H1 (cell line): Measurements from ENCODE around the gene TMEM221. TPM values are rescaled to one million over a fixed set of nuclear protein-coding genes. Genes with fewer than 3 reads are reported as not detected.

Source experiments
- CTCF ChIA-PET: fragments of 300-600 bp; sonication (Branson Sonifier 250); formaldehyde crosslinking; loops from one replicate; lab custom pipeline; 2021; ENCODE audit not compliant: partially characterized antibody; lab: Charles Lee
- POLR2A ChIA-PET: fragments of 300-600 bp; sonication (Branson Sonifier 250); formaldehyde crosslinking; loops from one replicate; lab custom pipeline; 2021; ENCODE audit warnings: inconsistent platforms; ENCODE audit not compliant: partially characterized antibody; lab: Charles Lee
- DNase-seq, 2 experiments: peaks; one replicate each; pipeline versions ENCODE4 v3.0.0 to v3.0.0-alpha.2; 2010 to 2022; ENCODE audit warnings: low spot score in 2 of 2, low read depth in 1 of 2, mixed read lengths in 1 of 2
- FAIRE-seq: peaks from 2 replicates; lab custom pipeline; 2011; peaks lifted over from hg19 to GRCh38; lab: Jason Lieb, UNC
- H2AFZ ChIP-seq: 2 replicates; pipeline ENCODE4 v1.8.1; 2012; ENCODE audit warnings: low read length, inconsistent platforms
- H2AK5ac ChIP-seq: 2 replicates; pipeline ENCODE4 v1.6.1; 2013; ENCODE audit warnings: low read depth, low read length
- H2BK120ac ChIP-seq: replicated peaks from 2 replicates; pipeline ENCODE3; 2013; ENCODE audit warnings: low read depth, low read length, inconsistent platforms
- H2BK12ac ChIP-seq: 2 replicates; pipeline ENCODE4 v1.6.1; 2013; ENCODE audit warnings: low read depth, low read length
- H2BK15ac ChIP-seq: 2 replicates; pipeline ENCODE4 v1.6.1; 2013; ENCODE audit warnings: low read length
- H2BK20ac ChIP-seq: 2 replicates; pipeline ENCODE4 v1.6.1; 2013; ENCODE audit warnings: low read length
- H2BK5ac ChIP-seq: 2 replicates; pipeline ENCODE4 v1.6.1; 2013; ENCODE audit warnings: low read depth, low read length
- H3K14ac ChIP-seq: 2 replicates; pipeline ENCODE4 v1.6.1; 2013; ENCODE audit warnings: inconsistent platforms; ENCODE audit not compliant: insufficient read length
- H3K18ac ChIP-seq: 2 replicates; pipeline ENCODE4 v1.6.1; 2013; ENCODE audit warnings: low read length; ENCODE audit errors: extremely low read depth
- H3K23ac ChIP-seq: 2 replicates; pipeline ENCODE4 v1.6.1; 2013; ENCODE audit warnings: inconsistent platforms; ENCODE audit not compliant: insufficient read length
- H3K23me2 ChIP-seq: 2 replicates; pipeline ENCODE4 v1.6.1; 2013; ENCODE audit warnings: low read depth, low read length
- H3K27ac ChIP-seq: 2 replicates; pipeline ENCODE4 v1.6.1; 2011; ENCODE audit warnings: low read depth, low read length, inconsistent platforms
- H3K27me3 ChIP-seq, 4 experiments: replicated peaks in 1 of 4; 1 replicate in 1 of 4; 2 replicates in 3 of 4; pipeline versions ENCODE4 v1.6.1 to v1.8.1; 2011 to 2013; ENCODE audit warnings: low read length in 3 of 4, mild to moderate bottlenecking in 3 of 4, inconsistent platforms in 2 of 4, mixed read lengths in 2 of 4, moderate library complexity in 1 of 4; ENCODE audit not compliant: control insufficient read depth in 3 of 4, insufficient read depth in 3 of 4; ENCODE audit errors: extremely low read depth in 1 of 4
- H3K36me3 ChIP-seq, 4 experiments: 2 replicates each; pipeline versions ENCODE4 v1.6.1 to v1.8.1; 2011 to 2013; ENCODE audit warnings: mild to moderate bottlenecking in 4 of 4, low read length in 3 of 4, moderate library complexity in 2 of 4, control low read depth in 1 of 4, inconsistent platforms in 1 of 4; ENCODE audit not compliant: insufficient read depth in 4 of 4, control insufficient read depth in 2 of 4
- H3K4ac ChIP-seq: replicated peaks from 2 replicates; pipeline ENCODE3; 2013; ENCODE audit warnings: low read length, low read depth, mixed read lengths, inconsistent platforms; ENCODE audit not compliant: insufficient read length
- H3K4me1 ChIP-seq, 4 experiments: replicated peaks in 1 of 4; 1 replicate in 1 of 4; 2 replicates in 3 of 4; pipeline versions ENCODE4 v1.6.1 to v1.8.1; 2011 to 2013; ENCODE audit warnings: low read length in 3 of 4, inconsistent platforms in 2 of 4, mixed read lengths in 1 of 4; ENCODE audit not compliant: insufficient read depth in 4 of 4, control insufficient read depth in 3 of 4
- H3K4me2 ChIP-seq, 2 experiments: 2 replicates each; pipeline versions ENCODE4 v1.6.1 to v1.8.1; 2011 to 2013; ENCODE audit warnings: low read depth in 2 of 2, low read length in 2 of 2, control low read depth in 1 of 2, inconsistent platforms in 1 of 2, mild to moderate bottlenecking in 1 of 2; ENCODE audit not compliant: insufficient read depth in 1 of 2
- H3K4me3 ChIP-seq, 4 experiments: fragments of 200-600, 300-600 bp in 1 of 4; sonication (generic), shearing (Covaris generic), sonication (Bioruptor Twin) in 1 of 4; 2 replicates each; pipeline versions ENCODE4 v1.5.1 to v1.8.1; 2011 to 2016; ENCODE audit warnings: low read length in 4 of 4, low read depth in 3 of 4, control low read depth in 2 of 4, inconsistent platforms in 2 of 4, mild to moderate bottlenecking in 2 of 4, mixed read lengths in 1 of 4, moderate library complexity in 1 of 4; ENCODE audit not compliant: insufficient read depth in 2 of 4; ENCODE audit errors: extremely low read depth in 1 of 4
- H3K56ac ChIP-seq: replicated peaks from 2 replicates; pipeline ENCODE3; 2013; ENCODE audit warnings: low read depth, mild to moderate bottlenecking, mixed read lengths, low read length, inconsistent platforms; ENCODE audit not compliant: insufficient read length
- H3K79me1 ChIP-seq: 2 replicates; pipeline ENCODE4 v1.6.1; 2013; ENCODE audit warnings: low read depth, low read length, control low read depth
- H3K79me2 ChIP-seq, 2 experiments: 2 replicates each; pipeline versions ENCODE4 v1.6.1 to v1.8.1; 2012 to 2013; ENCODE audit warnings: low read length in 2 of 2, mild to moderate bottlenecking in 2 of 2, inconsistent platforms in 1 of 2; ENCODE audit not compliant: insufficient read depth in 2 of 2, control insufficient read depth in 1 of 2
- H3K9ac ChIP-seq, 4 experiments: replicated peaks in 1 of 4; 1 replicate in 1 of 4; 2 replicates in 3 of 4; pipeline versions ENCODE4 v1.6.1 to v1.8.1; 2011 to 2013; ENCODE audit warnings: low read depth in 3 of 4, low read length in 3 of 4, control low read depth in 2 of 4, mild to moderate bottlenecking in 2 of 4, moderate library complexity in 2 of 4, inconsistent platforms in 1 of 4; ENCODE audit errors: extremely low read depth in 1 of 4
- H3K9me3 ChIP-seq, 2 experiments: 2 replicates each; pipeline versions ENCODE4 v1.6.1 to v1.8.1; 2012 to 2013; ENCODE audit warnings: mild to moderate bottlenecking in 2 of 2, moderate library complexity in 2 of 2, control low read depth in 1 of 2, inconsistent platforms in 1 of 2, low read depth in 1 of 2, low read length in 1 of 2, mixed read lengths in 1 of 2; ENCODE audit not compliant: insufficient read depth in 2 of 2
- H4K20me1 ChIP-seq, 2 experiments: replicated peaks in 1 of 2; 2 replicates each; pipeline versions ENCODE3 to v1.8.1; 2011 to 2013; ENCODE audit warnings: inconsistent platforms in 2 of 2, low read length in 2 of 2, mild to moderate bottlenecking in 1 of 2; ENCODE audit not compliant: insufficient read depth in 2 of 2, control insufficient read depth in 1 of 2
- H4K5ac ChIP-seq: 2 replicates; pipeline ENCODE4 v1.6.1; 2013; ENCODE audit warnings: low read length, low read depth, mixed read lengths, inconsistent platforms; ENCODE audit not compliant: insufficient read length
- H4K8ac ChIP-seq: 2 replicates; pipeline ENCODE4 v1.8.0; 2013; ENCODE audit warnings: mild to moderate bottlenecking, moderate library complexity, low read length, inconsistent platforms; ENCODE audit not compliant: insufficient read depth; ENCODE audit errors: extremely low read depth
- H4K91ac ChIP-seq: replicated peaks from 2 replicates; pipeline ENCODE3; 2013; ENCODE audit warnings: low read length, mixed read lengths, inconsistent platforms; ENCODE audit not compliant: insufficient read length
- HDAC6 ChIP-seq: IDR thresholded peaks from one replicate; pipeline ENCODE4 v1.7.1; 2012; ENCODE audit warnings: low read depth, mild to moderate bottlenecking, inconsistent platforms, low read length, moderate library complexity
- RAD21 ChIP-seq, 2 experiments: IDR thresholded peaks in 1 of 2; conservative IDR thresholded peaks in 1 of 2; 2 replicates each; pipeline ENCODE4 v1.6.1; 2011; ENCODE audit warnings: low read depth in 2 of 2, low read length in 2 of 2, improper control_type of control experiment in 1 of 2, inconsistent platforms in 1 of 2, mild to moderate bottlenecking in 1 of 2, moderate library complexity in 1 of 2
- SP2 ChIP-seq: IDR thresholded peaks from 2 replicates; pipeline ENCODE4 v1.6.1; 2012; ENCODE audit warnings: mild to moderate bottlenecking, low read length, inconsistent platforms
- SRF ChIP-seq: IDR thresholded peaks from 2 replicates; pipeline ENCODE4 v1.6.1; 2011; ENCODE audit warnings: mild to moderate bottlenecking, low read depth, low read length, moderate library complexity
- TBP ChIP-seq: IDR thresholded peaks from 2 replicates; pipeline ENCODE4 v1.6.1; 2011; ENCODE audit warnings: low read depth, low read length, improper control_type of control experiment
- WGBS, 2 experiments: shearing (Covaris generic) in 1 of 2; methylation state at CpG; one replicate each; pipeline versions ENCODE4 v1.1.6 to v1.1.7; 2013 to 2015; ENCODE audit warnings: low lambda C conversion rate in 2 of 2, mixed read lengths in 2 of 2, inconsistent platforms in 1 of 2, low coverage in 1 of 2, missing lambda C conversion rate in 1 of 2; ENCODE audit not compliant: insufficient replicate concordance in 2 of 2, insufficient coverage in 1 of 2, insufficient read length in 1 of 2; ENCODE audit errors: extremely low coverage in 1 of 2, missing lambda C conversion rate in 1 of 2; 5-methylcytosine and 5-hydroxymethylcytosine counted together
- long read RNA-seq, 2 experiments: library from RNA in 1 of 2; library from capped mRNA in 1 of 2; stranded (forward); transcript quantifications; one replicate each; pipeline ENCODE4 v2.0.0, GENCODE V29; 2021; ENCODE audit warnings: inconsistent platforms in 1 of 2
- polyA minus RNA-seq, 3 experiments: library from RNA; depleted of rRNA, polyadenylated mRNA; stranded (reverse); fragments of >200 nt; gene quantifications; 1 replicate in 2 of 3; 2 replicates in 1 of 3; pipeline ENCODE4 v1.2.3, GENCODE V29; 2011
- polyA plus RNA-seq, 7 experiments: library from polyadenylated mRNA; depleted of rRNA in 3 of 7; stranded (reverse) in 5 of 7; unstranded in 2 of 7; fragments of >200 nt in 5 of 7; fragments of 200-250 nt in 2 of 7; gene quantifications; 1 replicate in 5 of 7; 2 replicates in 1 of 7; 4 replicates in 1 of 7; pipeline versions ENCODE4 v1.2.1 to v1.2.3, GENCODE V29; 2011 to 2013; ENCODE audit warnings: missing spikeins in 2 of 7, mixed read lengths in 2 of 7
- total RNA-seq: library from RNA; stranded (reverse); fragmentation: NEBNext Ultra II Directional; extraction: Animal tissue kit (Norgen Biotek cat#: 25700); gene quantifications from 2 replicates; pipeline ENCODE4 v1.2.1, GENCODE V29; 2021
- TF ChIP-seq, protein P1 (sequence below), 3 experiments: IDR thresholded peaks; 1 replicate in 2 of 3; 2 replicates in 1 of 3; pipeline versions ENCODE4 v1.5.1 to v1.6.1; 2011; ENCODE audit warnings: low read length in 3 of 3, mild to moderate bottlenecking in 3 of 3, inconsistent platforms in 2 of 3, low read depth in 1 of 3, moderate library complexity in 1 of 3; ENCODE audit not compliant: insufficient read depth in 1 of 3; ENCODE audit errors: control extremely low read depth in 1 of 3

The TMEM221 gene
- total RNA-seq (1.4 and 1.6 TPM in 2 replicates), polyA plus RNA-seq (2011; rRNA removed) (2.0 and 2.9 TPM in 2 replicates), polyA minus RNA-seq (2011; rRNA and poly(A)+ RNA removed) (0.50 and 0.63 TPM in 2 replicates)
- 1.7 TPM for polyA plus RNA-seq (2011; cell fraction: cytosol; rRNA removed)
- polyA plus RNA-seq (2011; cell fraction: nucleus; rRNA removed), result 1.9 TPM
- polyA plus RNA-seq (2012, experiment 1 of 2), result 2.0 to 3.1 TPM (median 2.4 TPM) in 4 replicates
- 3.4 TPM for polyA plus RNA-seq (2012, experiment 2 of 2)
- 2.8 TPM for polyA plus RNA-seq (2013, experiment 1 of 2)
- polyA plus RNA-seq (2013, experiment 2 of 2), result 2.6 TPM
- 0.88 TPM for polyA minus RNA-seq (2011; cell fraction: cytosol; rRNA and poly(A)+ RNA removed)
- not detected for polyA minus RNA-seq (2011; cell fraction: nucleus; rRNA and poly(A)+ RNA removed)
- long read RNA-seq, experiment 1, result 0 reads
- long read RNA-seq, experiment 2, result 0 reads

DNA sequence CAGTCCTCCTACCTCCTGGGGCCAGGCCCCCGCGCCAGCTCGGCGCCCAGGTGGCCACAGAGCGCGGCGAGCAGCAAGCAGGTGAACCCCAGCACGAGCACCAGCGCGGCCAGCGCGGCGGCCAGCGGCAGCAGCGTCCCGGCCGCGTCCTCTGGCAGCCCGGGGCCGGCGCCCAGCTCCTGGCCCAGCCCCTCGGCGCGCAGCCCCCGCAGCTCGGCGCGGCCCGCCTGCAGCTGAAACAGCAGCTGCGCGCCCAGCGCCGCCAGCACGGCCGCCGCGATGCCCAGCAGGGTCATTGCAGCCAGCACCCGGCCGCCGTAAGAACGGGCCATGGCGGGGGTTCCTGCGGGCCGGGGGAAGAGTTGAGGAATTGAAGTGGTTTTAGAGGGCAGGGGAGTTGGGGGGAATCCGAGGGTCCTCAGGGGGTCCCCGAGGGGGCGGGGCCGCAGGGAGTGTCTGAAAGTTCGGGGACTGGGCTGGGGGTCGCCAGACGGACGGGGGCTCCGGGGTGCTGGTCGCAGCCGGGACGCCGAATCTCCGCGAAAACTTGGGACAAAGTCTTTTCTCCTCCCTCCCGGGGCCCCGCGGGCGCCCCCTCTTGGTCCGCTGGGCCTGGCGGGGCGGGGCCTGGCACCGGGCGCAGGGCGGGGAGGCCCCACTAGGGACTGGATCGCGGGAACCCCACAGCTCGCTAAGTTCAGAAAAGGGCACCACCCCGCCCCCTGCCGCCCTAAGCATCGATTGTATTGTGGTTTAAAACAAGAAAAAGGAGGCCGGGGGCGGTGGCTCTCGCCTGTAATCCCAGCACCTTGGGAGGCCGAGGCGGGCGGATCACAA, at the start of gene TMEM221:
TMEM221 (minus strand) TSS at position 538 of the 837 bp plus-strand sequence; CDS start at position 332, 206 bp downstream.
- Histone ChIP-seq H4K5ac (no peak within 1 kb of the TSS), H4K91ac (no peak within 1 kb of the TSS), H3K4me1 (peaks cover 0 to 2% (median under 1%) of the 10 kb centered on the region in 4 experiments; a peak in 1 of 7 replicates), H3K27ac (no peak within 1 kb of the TSS), H4K8ac (peak within 1 kb of the TSS; percentile 83), H2BK120ac (no peak within 1 kb of the TSS), H3K27me3 (peaks cover 0 to 16% (median 10%) of the 10 kb centered on the region in 4 experiments; a peak in 6 of 7 replicates), H3K36me3 (no peaks in the 10 kb centered on the region), H3K56ac (no peak within 1 kb of the TSS), H3K18ac (no peak within 1 kb of the TSS), H2BK20ac (no peak within 1 kb of the TSS), H3K4me3 (peak within 1 kb of the TSS; percentile 40 to 94 (median 48)), H2AK5ac (peak within 1 kb of the TSS; percentile 56; the same call in 1 of the 2 replicates), H3K4ac (no peak within 1 kb of the TSS), H3K23me2 (peaks cover 14% of the 10 kb centered on the region; the same call in 1 of the 2 replicates), H3K9ac (peak within 1 kb of the TSS in 2 of 4 experiments; percentile 19 to 56; a peak in 2 of 7 replicates), H3K14ac (no peak within 1 kb of the TSS), H2AFZ (no peak within 1 kb of the TSS), H3K79me2 (no peaks in the 10 kb centered on the region), H4K20me1 (peaks cover 0 to 5% of the 10 kb centered on the region in 2 experiments), H2BK12ac (no peak within 1 kb of the TSS), H2BK15ac (0 out of 2 replicates have a peak within 1 kb of the TSS, but pooled peaks have one; percentile 61), H3K9me3 (no peaks in the 10 kb centered on the region), H3K23ac (no peak within 1 kb of the TSS), H3K79me1 (no peaks in the 10 kb centered on the region), H2BK5ac (no peak within 1 kb of the TSS), H3K4me2 (peak within 1 kb of the TSS; percentile 84 to 91)
- DNase-seq (peak in 1 of 2 experiments; percentile 89), FAIRE-seq (no peak)
- 6% methylated on average over 59 of the region's 81 CpGs; no CpG with 5 or more reads in 1 of the 2 experiments for WGBS, 2 experiments
- CTCF ChIA-PET, result interaction anchor here (0.8 to 2.9 kb wide), 18 partner anchors 7 to 318 kb away, joined by 3 to 14 read pairs (median 4); partner anchors contain the start of genes CCDC194 and NXNL1
- POLR2A ChIA-PET, result interaction anchor here (0.6 to 1.8 kb wide), 7 partner anchors 12 to 418 kb away, joined by 3 to 5 read pairs (median 3); no protein-coding TSS in a partner anchor
- no peak for TF ChIP-seq SP2
- no peak for TF ChIP-seq TBP
- TF ChIP-seq HDAC6, result no peak
- peak in 1 of 2 experiments; percentile 19; a peak in 1 of 4 replicates for TF ChIP-seq RAD21 (IDR thresholded peaks at IDR 0.05 in 1 of 2, conservative IDR thresholded peaks at IDR 0.05 in 1 of 2; ENCODE audit: low read depth in 2 of 2, low read length in 2 of 2)
- TF ChIP-seq, protein P1, sequence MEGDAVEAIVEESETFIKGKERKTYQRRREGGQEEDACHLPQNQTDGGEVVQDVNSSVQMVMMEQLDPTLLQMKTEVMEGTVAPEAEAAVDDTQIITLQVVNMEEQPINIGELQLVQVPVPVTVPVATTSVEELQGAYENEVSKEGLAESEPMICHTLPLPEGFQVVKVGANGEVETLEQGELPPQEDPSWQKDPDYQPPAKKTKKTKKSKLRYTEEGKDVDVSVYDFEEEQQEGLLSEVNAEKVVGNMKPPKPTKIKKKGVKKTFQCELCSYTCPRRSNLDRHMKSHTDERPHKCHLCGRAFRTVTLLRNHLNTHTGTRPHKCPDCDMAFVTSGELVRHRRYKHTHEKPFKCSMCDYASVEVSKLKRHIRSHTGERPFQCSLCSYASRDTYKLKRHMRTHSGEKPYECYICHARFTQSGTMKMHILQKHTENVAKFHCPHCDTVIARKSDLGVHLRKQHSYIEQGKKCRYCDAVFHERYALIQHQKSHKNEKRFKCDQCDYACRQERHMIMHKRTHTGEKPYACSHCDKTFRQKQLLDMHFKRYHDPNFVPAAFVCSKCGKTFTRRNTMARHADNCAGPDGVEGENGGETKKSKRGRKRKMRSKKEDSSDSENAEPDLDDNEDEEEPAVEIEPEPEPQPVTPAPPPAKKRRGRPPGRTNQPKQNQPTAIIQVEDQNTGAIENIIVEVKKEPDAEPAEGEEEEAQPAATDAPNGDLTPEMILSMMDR (IDR thresholded peaks at IDR 0.05; ENCODE audit: control extremely low read depth in 1 of 3, insufficient read depth in 1 of 3, low read depth in 1 of 3, low read length in 3 of 3), result peak; percentile 39 to 60 (median 54)
- no peak for TF ChIP-seq SRF
